K562 (cell line): ENCODE results near the gene FAR1. TPM values are rescaled to one million over a fixed set of nuclear protein-coding genes. Genes with fewer than 3 reads are reported as not detected.
A peak's percentile ranks its signal among the peaks of the same experiment; 100 is the strongest.

Experiments used
- ATAC-seq: fragments of 200-7000 bp; cut with Tn5 transposase; 3 replicates; pipeline ENCODE4 v1.9.1; 2020; ENCODE audit warnings: moderate library complexity
- BruUV-seq: library from RNA; stranded (reverse); fragments of 400-500 nt; replicated peaks from 2 replicates; lab custom pipeline; 2021; lab: Mats Ljungman, UMichigan
- CTCF ChIA-PET: fragments of 300-600 bp; formaldehyde crosslinking; extraction: SDS; loops from one replicate; lab custom pipeline; 2021; ENCODE audit warnings: low intra/inter-chr PET ratio; lab: Yijun Ruan, JAX
- POLR2A ChIA-PET: fragments of 300-600, 350-650 bp; sonication (Branson Sonifier 250); formaldehyde crosslinking; extraction: SDS; loops from one replicate; lab custom pipeline; 2021; ENCODE audit warnings: antibody characterized with exemption, inconsistent platforms; lab: Yijun Ruan, JAX
- DNase-seq, 4 experiments: peaks; one replicate each; pipeline versions ENCODE4 v3.0.0 to v3.0.0-alpha.2; 2011 to 2018; ENCODE audit warnings: low spot score in 3 of 4, mixed read lengths in 3 of 4; ENCODE audit errors: extremely low read depth in 1 of 4
- FAIRE-seq: peaks from 2 replicates; lab custom pipeline; 2011; peaks lifted over from hg19 to GRCh38; lab: Jason Lieb, UNC
- H2AFZ ChIP-seq: 2 replicates; pipeline ENCODE4 v1.6.0; 2011; ENCODE audit warnings: low read depth, low read length, control low read depth, inconsistent platforms
- H3K27ac ChIP-seq: fragments of 200-600 bp; 3 replicates; pipeline ENCODE4 v1.8.0; 2011; ENCODE audit warnings: low read depth, mild to moderate bottlenecking, control low read depth, inconsistent platforms, low read length, moderate library complexity, mixed read lengths; ENCODE audit errors: extremely low read depth
- H3K27me3 ChIP-seq, 2 experiments: fragments of 300-600 bp in 1 of 2; 2 replicates in 1 of 2; 3 replicates in 1 of 2; pipeline versions ENCODE4 v1.6.0 to v1.8.0; 2011; ENCODE audit warnings: inconsistent platforms in 2 of 2, low read length in 2 of 2, mild to moderate bottlenecking in 1 of 2, mixed read lengths in 1 of 2, moderate library complexity in 1 of 2; ENCODE audit not compliant: control insufficient read depth in 2 of 2, insufficient read depth in 2 of 2
- H3K36me3 ChIP-seq: fragments of 300-600 bp; 3 replicates; pipeline ENCODE4 v1.8.0; 2011; ENCODE audit warnings: mild to moderate bottlenecking, low read length, inconsistent platforms; ENCODE audit not compliant: control insufficient read depth, insufficient read depth
- H3K4me1 ChIP-seq, 2 experiments: fragments of 200-600 bp in 1 of 2; replicated peaks in 1 of 2; 2 replicates in 1 of 2; 3 replicates in 1 of 2; pipeline versions ENCODE4 v1.5.1 to v1.8.0; 2011; ENCODE audit warnings: inconsistent platforms in 2 of 2, low read length in 2 of 2, mild to moderate bottlenecking in 1 of 2, mixed read lengths in 1 of 2, moderate library complexity in 1 of 2; ENCODE audit not compliant: control insufficient read depth in 2 of 2, insufficient read depth in 2 of 2
- H3K4me2 ChIP-seq: 2 replicates; pipeline ENCODE4 v1.6.1; 2011; ENCODE audit warnings: low read length, control low read depth, inconsistent platforms, mixed read lengths; ENCODE audit not compliant: insufficient read depth
- H3K4me3 ChIP-seq: fragments of 200-600 bp; sonication (generic), shearing (Covaris generic); 2 replicates; pipeline ENCODE4 v1.5.1; 2016; ENCODE audit warnings: control low read depth, inconsistent platforms
- H3K79me2 ChIP-seq: fragments of 200-600 bp; 3 replicates; pipeline ENCODE4 v1.8.0; 2011; ENCODE audit warnings: low read length, inconsistent platforms; ENCODE audit not compliant: control insufficient read depth, insufficient read depth
- H3K9ac ChIP-seq, 2 experiments: 2 replicates each; pipeline versions ENCODE4 v1.6.0 to v1.6.1; 2011; ENCODE audit warnings: low read depth in 2 of 2, low read length in 2 of 2, control low read depth in 1 of 2, inconsistent platforms in 1 of 2, mild to moderate bottlenecking in 1 of 2, mixed read lengths in 1 of 2; ENCODE audit not compliant: insufficient read depth in 1 of 2
- H3K9me1 ChIP-seq: one replicate; pipeline ENCODE4 v1.6.0; 2011; ENCODE audit warnings: inconsistent platforms, mild to moderate bottlenecking, low read length, moderate library complexity; ENCODE audit not compliant: control insufficient read depth, insufficient read depth
- H3K9me3 ChIP-seq: replicated peaks from 2 replicates; pipeline ENCODE4 v1.5.1; 2011; ENCODE audit warnings: low read depth, low read length, inconsistent platforms; ENCODE audit not compliant: control insufficient read depth, insufficient read depth
- H4K20me1 ChIP-seq: replicated peaks from 2 replicates; pipeline ENCODE4 v1.6.1; 2011; ENCODE audit warnings: low read length, inconsistent platforms, mixed read lengths; ENCODE audit not compliant: control insufficient read depth, insufficient read depth
- HNRNPH1 ChIP-seq: fragments of 200-400 bp; formaldehyde crosslinking; optimal IDR thresholded peaks from 2 replicates; pipeline ENCODE3; 2017; ENCODE audit warnings: low read depth, mild to moderate bottlenecking, low read length, moderate library complexity
- MEIS2 ChIP-seq: fragments of 450-650 bp; IDR thresholded peaks from 2 replicates; pipeline ENCODE4 v1.6.1; 2014; ENCODE audit warnings: mild to moderate bottlenecking; ENCODE audit not compliant: partially characterized antibody
- RB1 ChIP-seq: fragments of 450-650 bp; IDR thresholded peaks from 2 replicates; pipeline ENCODE4 v1.6.1; 2017; ENCODE audit warnings: low read depth, mild to moderate bottlenecking
- SMC3 ChIP-seq: conservative IDR thresholded peaks from 2 replicates; pipeline ENCODE4 v1.6.1; 2011; ENCODE audit warnings: low read depth, low read length, improper control_type of control experiment; ENCODE audit not compliant: insufficient read depth
- ZFP36 ChIP-seq: fragments of 150-350 bp; IDR thresholded peaks from 2 replicates; pipeline ENCODE4 v1.6.1; 2018; ENCODE audit warnings: low read length, low read depth; ENCODE audit not compliant: partially characterized antibody
- ZNF764 ChIP-seq: fragments of 250-450 bp; sonication (Bioruptor Pico); IDR thresholded peaks from 2 replicates; pipeline ENCODE4 v1.4.0; 2020; ENCODE audit warnings: low read depth, mild to moderate bottlenecking, moderate library complexity
- ZNF778 ChIP-seq: fragments of 450-650 bp; formaldehyde crosslinking; IDR thresholded peaks from 2 replicates; pipeline ENCODE4 v1.4.0; 2020; ENCODE audit warnings: mild to moderate bottlenecking, moderate library complexity
- WGBS: fragments of 100-300 bp; shearing (Covaris generic); methylation state at CpG from one replicate; pipeline ENCODE4 v1.1.6; 2016; ENCODE audit warnings: low coverage, mixed read lengths; ENCODE audit not compliant: insufficient coverage; ENCODE audit errors: missing lambda C conversion rate; 5-methylcytosine and 5-hydroxymethylcytosine counted together
- in situ Hi-C: fragments of 300-500 bp; cut with MboI; formaldehyde crosslinking; loops from 4 replicates; pipeline ENCODE4 v1.15.0; 2018; ENCODE audit warnings: inconsistent platforms, mixed read lengths
- intact Hi-C: fragments of 100-400 bp; cut with micrococcal nuclease; formaldehyde crosslinking; loops from 2 replicates; pipeline ENCODE4 v1.14.2; 2022
- polyA plus RNA-seq, 8 experiments: library from polyadenylated mRNA; depleted of rRNA in 4 of 8; stranded (reverse) in 5 of 8; unstranded in 3 of 8; fragments of >200 nt; fragmentation: Nextera tagmentation in 2 of 8; fragmentation: Illumina TruSeq in 1 of 8; extraction: Ambion mirVana in 2 of 8; extraction: Trizol in 1 of 8; gene quantifications; 2 replicates each; pipeline versions ENCODE4 v1.2.1 to v1.2.3, GENCODE V29; 2011 to 2014; ENCODE audit warnings: inconsistent platforms in 1 of 8, missing spikeins in 1 of 8
- total RNA-seq, 7 experiments: library from RNA; depleted of rRNA in 6 of 7; stranded (reverse); fragments of >200 nt in 6 of 7; fragmentation: Illumina TruSeq in 2 of 7; extraction: Trizol in 2 of 7; gene quantifications; 2 replicates each; pipeline versions ENCODE4 v1.2.1 to v1.2.3, GENCODE V29; 2011 to 2021; ENCODE audit warnings: low replicate concordance in 1 of 7
- TF ChIP-seq, protein P1 (sequence below), 2 experiments: fragments of 450-650 bp in 1 of 2; IDR thresholded peaks; 2 replicates each; pipeline ENCODE4 v1.6.1; 2011 to 2017; ENCODE audit warnings: low read depth in 2 of 2, antibody characterized with exemption in 1 of 2, borderline replicate concordance in 1 of 2, low read length in 1 of 2, mild to moderate bottlenecking in 1 of 2, mixed read lengths in 1 of 2; ENCODE audit not compliant: control insufficient read depth in 1 of 2
- TF ChIP-seq, protein P2 (sequence below), 2 experiments: fragments of 450-650 bp; IDR thresholded peaks; 2 replicates each; pipeline ENCODE4 v1.6.1; 2018; ENCODE audit warnings: mild to moderate bottlenecking in 2 of 2, low read depth in 1 of 2; ENCODE audit not compliant: partially characterized antibody in 2 of 2

FAR1 gene
- total and polyA plus RNA-seq, 9 of the 15 experiments (the other 6 are each of a cell fraction or from before 2014, with no cell fraction given): 17.7 to 88.2 (median 52.6) TPM

DNA sequence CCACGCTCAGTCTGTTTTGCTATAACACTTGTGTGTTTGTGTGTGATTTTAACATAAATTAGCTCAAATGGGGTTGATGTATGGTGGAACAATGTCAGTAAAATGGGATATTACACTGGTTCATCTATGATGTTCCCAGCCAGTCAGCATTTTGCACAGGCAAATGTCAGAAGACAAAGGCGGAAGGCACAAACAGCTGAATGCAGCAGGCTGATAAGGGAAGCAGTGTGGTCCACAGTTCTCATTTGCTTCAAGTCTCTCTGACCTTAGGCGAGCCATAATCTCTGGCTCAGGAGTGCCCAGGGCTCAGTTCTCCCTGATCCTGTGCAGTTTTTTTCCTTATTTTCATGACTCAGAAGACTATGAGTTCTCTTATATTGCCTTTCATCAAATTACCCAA, 102.7 kb downstream of the FAR1 start (continued):
- TF ChIP-seq, protein P1, sequence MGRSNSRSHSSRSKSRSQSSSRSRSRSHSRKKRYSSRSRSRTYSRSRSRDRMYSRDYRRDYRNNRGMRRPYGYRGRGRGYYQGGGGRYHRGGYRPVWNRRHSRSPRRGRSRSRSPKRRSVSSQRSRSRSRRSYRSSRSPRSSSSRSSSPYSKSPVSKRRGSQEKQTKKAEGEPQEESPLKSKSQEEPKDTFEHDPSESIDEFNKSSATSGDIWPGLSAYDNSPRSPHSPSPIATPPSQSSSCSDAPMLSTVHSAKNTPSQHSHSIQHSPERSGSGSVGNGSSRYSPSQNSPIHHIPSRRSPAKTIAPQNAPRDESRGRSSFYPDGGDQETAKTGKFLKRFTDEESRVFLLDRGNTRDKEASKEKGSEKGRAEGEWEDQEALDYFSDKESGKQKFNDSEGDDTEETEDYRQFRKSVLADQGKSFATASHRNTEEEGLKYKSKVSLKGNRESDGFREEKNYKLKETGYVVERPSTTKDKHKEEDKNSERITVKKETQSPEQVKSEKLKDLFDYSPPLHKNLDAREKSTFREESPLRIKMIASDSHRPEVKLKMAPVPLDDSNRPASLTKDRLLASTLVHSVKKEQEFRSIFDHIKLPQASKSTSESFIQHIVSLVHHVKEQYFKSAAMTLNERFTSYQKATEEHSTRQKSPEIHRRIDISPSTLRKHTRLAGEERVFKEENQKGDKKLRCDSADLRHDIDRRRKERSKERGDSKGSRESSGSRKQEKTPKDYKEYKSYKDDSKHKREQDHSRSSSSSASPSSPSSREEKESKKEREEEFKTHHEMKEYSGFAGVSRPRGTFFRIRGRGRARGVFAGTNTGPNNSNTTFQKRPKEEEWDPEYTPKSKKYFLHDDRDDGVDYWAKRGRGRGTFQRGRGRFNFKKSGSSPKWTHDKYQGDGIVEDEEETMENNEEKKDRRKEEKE (IDR thresholded peaks at IDR 0.05; ENCODE audit: borderline replicate concordance in 1 of 2, control insufficient read depth in 1 of 2, low read depth in 2 of 2, low read length in 1 of 2): no peak
- no peak for TF ChIP-seq ZNF764 (CRISPR knock-in tag)

DNA sequence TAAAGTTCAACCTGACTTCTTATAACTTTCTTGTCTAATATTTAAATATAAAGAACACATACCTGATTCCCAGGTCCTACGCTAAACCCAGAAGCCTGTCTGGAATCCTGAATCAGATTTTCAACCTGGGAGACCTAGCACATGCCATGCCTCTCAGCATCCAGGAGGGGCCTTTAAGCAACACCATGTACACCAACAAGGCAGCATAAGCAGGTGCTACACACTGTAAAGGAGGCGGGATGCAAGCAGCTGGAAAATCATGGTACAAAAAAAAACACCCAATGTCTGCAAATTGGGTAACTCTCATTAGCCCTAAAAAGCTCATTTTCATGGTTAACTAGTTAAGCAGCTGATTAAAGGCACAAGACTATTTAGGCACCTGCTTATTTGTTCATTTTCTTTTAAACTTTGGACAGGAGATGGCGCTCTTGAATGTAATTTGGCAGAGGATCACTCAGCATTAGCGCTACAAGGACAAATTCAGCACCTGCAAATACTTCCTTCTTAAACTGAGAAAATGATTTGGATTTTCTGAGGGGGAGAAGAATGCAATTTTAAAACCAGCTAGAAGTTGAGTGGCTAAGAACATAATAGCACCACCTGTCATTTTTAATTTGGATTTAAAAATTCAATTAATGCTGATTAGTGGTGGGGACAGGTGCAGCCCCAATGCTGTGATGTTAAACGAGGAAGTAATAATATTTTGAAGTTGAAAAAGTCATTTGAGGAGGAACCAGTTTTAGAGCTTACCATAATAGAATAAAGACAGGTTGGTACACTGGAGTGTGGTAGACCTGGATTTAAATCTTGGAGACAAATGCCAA, 104.0 kb downstream of the FAR1 start:
- Histone ChIP-seq H3K27me3 (0 out of 5 replicates have a peak, but pooled peaks cover 0 to 2% of the 10 kb centered on the region in 2 experiments), H3K4me1 (no peaks in the 10 kb centered on the region; a peak in 1 of 5 replicates), H3K36me3 (no peaks in the 10 kb centered on the region), H3K4me3 (no peak overlapping the region), H3K9me1 (no peaks in the 10 kb centered on the region), H2AFZ (no peak overlapping the region), H3K4me2 (no peak overlapping the region), H3K9ac (no peak overlapping the region), H3K79me2 (no peaks in the 10 kb centered on the region), H3K27ac (no peak overlapping the region), H4K20me1 (no peaks in the 10 kb centered on the region), H3K9me3 (no peaks in the 10 kb centered on the region)
- ATAC-seq (peak; percentile 92), DNase-seq (peak; percentile 24 to 78 (median 28)), FAIRE-seq (peak; percentile 86)
- no TSS peak for BruUV-seq
- ChIA-PET POLR2A (interaction anchor here (0.6 to 0.7 kb wide), 2 partner anchors 253 to 491 kb away, joined by 3 read pairs; no protein-coding TSS in a partner anchor), CTCF (interaction anchor here (0.6 to 2.9 kb wide), 8 partner anchors 79 to 478 kb away, joined by 3 to 16 read pairs (median 4); no protein-coding TSS in a partner anchor)
- intact Hi-C loops (loop anchor here (1.0 to 2.0 kb wide), 4 partner anchors 178 to 477 kb away; no protein-coding TSS in a partner anchor), in situ Hi-C loops (loop anchor here (5.0 kb wide), 2 partner anchors 175 to 475 kb away; no protein-coding TSS in a partner anchor)
- 0% methylated on average over 5 of the region's 5 CpGs for WGBS
- no peak for TF ChIP-seq HNRNPH1
- TF ChIP-seq, protein P2, sequence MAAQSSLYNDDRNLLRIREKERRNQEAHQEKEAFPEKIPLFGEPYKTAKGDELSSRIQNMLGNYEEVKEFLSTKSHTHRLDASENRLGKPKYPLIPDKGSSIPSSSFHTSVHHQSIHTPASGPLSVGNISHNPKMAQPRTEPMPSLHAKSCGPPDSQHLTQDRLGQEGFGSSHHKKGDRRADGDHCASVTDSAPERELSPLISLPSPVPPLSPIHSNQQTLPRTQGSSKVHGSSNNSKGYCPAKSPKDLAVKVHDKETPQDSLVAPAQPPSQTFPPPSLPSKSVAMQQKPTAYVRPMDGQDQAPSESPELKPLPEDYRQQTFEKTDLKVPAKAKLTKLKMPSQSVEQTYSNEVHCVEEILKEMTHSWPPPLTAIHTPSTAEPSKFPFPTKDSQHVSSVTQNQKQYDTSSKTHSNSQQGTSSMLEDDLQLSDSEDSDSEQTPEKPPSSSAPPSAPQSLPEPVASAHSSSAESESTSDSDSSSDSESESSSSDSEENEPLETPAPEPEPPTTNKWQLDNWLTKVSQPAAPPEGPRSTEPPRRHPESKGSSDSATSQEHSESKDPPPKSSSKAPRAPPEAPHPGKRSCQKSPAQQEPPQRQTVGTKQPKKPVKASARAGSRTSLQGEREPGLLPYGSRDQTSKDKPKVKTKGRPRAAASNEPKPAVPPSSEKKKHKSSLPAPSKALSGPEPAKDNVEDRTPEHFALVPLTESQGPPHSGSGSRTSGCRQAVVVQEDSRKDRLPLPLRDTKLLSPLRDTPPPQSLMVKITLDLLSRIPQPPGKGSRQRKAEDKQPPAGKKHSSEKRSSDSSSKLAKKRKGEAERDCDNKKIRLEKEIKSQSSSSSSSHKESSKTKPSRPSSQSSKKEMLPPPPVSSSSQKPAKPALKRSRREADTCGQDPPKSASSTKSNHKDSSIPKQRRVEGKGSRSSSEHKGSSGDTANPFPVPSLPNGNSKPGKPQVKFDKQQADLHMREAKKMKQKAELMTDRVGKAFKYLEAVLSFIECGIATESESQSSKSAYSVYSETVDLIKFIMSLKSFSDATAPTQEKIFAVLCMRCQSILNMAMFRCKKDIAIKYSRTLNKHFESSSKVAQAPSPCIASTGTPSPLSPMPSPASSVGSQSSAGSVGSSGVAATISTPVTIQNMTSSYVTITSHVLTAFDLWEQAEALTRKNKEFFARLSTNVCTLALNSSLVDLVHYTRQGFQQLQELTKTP (IDR thresholded peaks at IDR 0.05; ENCODE audit: low read depth in 1 of 2, partially characterized antibody in 2 of 2): no peak
- no peak for TF ChIP-seq ZNF778 (CRISPR knock-in tag)
- no peak for TF ChIP-seq ZFP36
- TF ChIP-seq RB1: peak; percentile 38; the same call in 1 of the 2 replicates
- TF ChIP-seq SMC3: peak; percentile 71
- peak; percentile 60 for TF ChIP-seq MEIS2
